HEK293 (cell line): Measurements from ENCODE around the gene KCNK6.
A peak's percentile ranks its signal among the peaks of the same experiment; 100 is the strongest.

Source experiments
- CTCF ChIA-PET: fragments of 350-600 bp; formaldehyde crosslinking; extraction: SDS; loops from one replicate; lab custom pipeline; 2021; ENCODE audit warnings: antibody characterized with exemption; lab: Yijun Ruan, JAX
- POLR2A ChIA-PET: fragments of 300-600 bp; formaldehyde crosslinking; extraction: SDS; loops from one replicate; lab custom pipeline; 2020; ENCODE audit warnings: antibody characterized with exemption, inconsistent platforms; lab: Yijun Ruan, JAX
- H3K27ac ChIP-seq: fragments of 200-500 bp; sonication (Bioruptor generic); 2 replicates; pipeline ENCODE4 v1.5.1; 2014; ENCODE audit warnings: low read depth, low read length, control low read depth, inconsistent platforms; ENCODE audit errors: extremely low read depth
- H3K36me3 ChIP-seq, 2 experiments: fragments of 200-500 bp in 1 of 2; sonication (Bioruptor generic) in 1 of 2; 1 replicate in 1 of 2; 2 replicates in 1 of 2; pipeline ENCODE4 v1.5.1; 2014 to 2017; ENCODE audit warnings: inconsistent platforms in 2 of 2, low read length in 2 of 2; ENCODE audit not compliant: control insufficient read depth in 2 of 2, insufficient read depth in 1 of 2
- H3K4me1 ChIP-seq: fragments of 200-500 bp; sonication (Bioruptor generic); 2 replicates; pipeline ENCODE4 v1.5.1; 2014; ENCODE audit warnings: mild to moderate bottlenecking, low read length, inconsistent platforms; ENCODE audit not compliant: control insufficient read depth, insufficient read depth
- H3K4me3 ChIP-seq: 2 replicates; pipeline ENCODE4 v1.5.1; 2011; ENCODE audit warnings: low read depth, mild to moderate bottlenecking, control low read depth, low read length, moderate library complexity
- H3K9me3 ChIP-seq: fragments of 200-500 bp; sonication (Bioruptor generic); 2 replicates; pipeline ENCODE4 v1.5.1; 2014; ENCODE audit warnings: low read depth, low read length, inconsistent platforms; ENCODE audit not compliant: control insufficient read depth, insufficient read depth
- FEZF1 ChIP-seq: fragments of 450-650 bp; formaldehyde crosslinking; IDR thresholded peaks from 2 replicates; pipeline ENCODE4 v1.5.1; 2016; ENCODE audit warnings: missing biosample characterization, missing genetic modification characterization
- HOXA7 ChIP-seq: sonication (generic); formaldehyde crosslinking; IDR thresholded peaks from 2 replicates; pipeline ENCODE4 v1.8.1; 2022; ENCODE audit warnings: missing genetic modification reagents, borderline replicate concordance
- KLF1 ChIP-seq: fragments of 450-650 bp; formaldehyde crosslinking; IDR thresholded peaks from 2 replicates; pipeline ENCODE4 v1.5.1; 2016; ENCODE audit warnings: missing biosample characterization, missing genetic modification characterization
- OVOL3 ChIP-seq: fragments of 450-650 bp; formaldehyde crosslinking; IDR thresholded peaks from 2 replicates; pipeline ENCODE4 v1.5.1; 2016; ENCODE audit warnings: missing biosample characterization, missing genetic modification characterization
- ZBTB17 ChIP-seq: fragments of 450-650 bp; formaldehyde crosslinking; IDR thresholded peaks from 2 replicates; pipeline ENCODE4 v1.5.1; 2016; ENCODE audit warnings: missing biosample characterization, missing genetic modification characterization
- ZNF121 ChIP-seq: fragments of 450-650 bp; formaldehyde crosslinking; IDR thresholded peaks from 2 replicates; pipeline ENCODE4 v1.5.1; 2016; ENCODE audit warnings: missing biosample characterization, missing genetic modification characterization
- ZNF311 ChIP-seq: fragments of 450-650 bp; formaldehyde crosslinking; IDR thresholded peaks from 2 replicates; pipeline ENCODE4 v1.5.1; 2017; ENCODE audit warnings: missing biosample characterization, missing genetic modification characterization, borderline replicate concordance
- ZNF350 ChIP-seq: fragments of 450-650 bp; formaldehyde crosslinking; IDR thresholded peaks from 2 replicates; pipeline ENCODE4 v1.5.0; 2017; ENCODE audit warnings: missing biosample characterization, mild to moderate bottlenecking, missing genetic modification characterization
- ZNF391 ChIP-seq: fragments of 450-650 bp; formaldehyde crosslinking; IDR thresholded peaks from 2 replicates; pipeline ENCODE4 v1.5.1; 2016; ENCODE audit warnings: low read depth, missing biosample characterization, missing genetic modification characterization, borderline replicate concordance
- ZNF433 ChIP-seq: fragments of 450-650 bp; formaldehyde crosslinking; IDR thresholded peaks from 2 replicates; pipeline ENCODE4 v1.5.1; 2016; ENCODE audit warnings: missing biosample characterization, missing genetic modification characterization, low read depth
- ZNF544 ChIP-seq: fragments of 450-650 bp; formaldehyde crosslinking; IDR thresholded peaks from 2 replicates; pipeline ENCODE4 v1.5.0; 2017; ENCODE audit warnings: missing biosample characterization, missing genetic modification characterization
- ZNF561 ChIP-seq: fragments of 450-650 bp; IDR thresholded peaks from 2 replicates; pipeline ENCODE4 v1.5.1; 2018; ENCODE audit warnings: missing biosample characterization, missing genetic modification characterization, borderline replicate concordance
- ZNF626 ChIP-seq: fragments of 450-650 bp; sonication (Bioruptor Pico); formaldehyde crosslinking; IDR thresholded peaks from 2 replicates; pipeline ENCODE4 v1.5.1; 2018; ENCODE audit warnings: missing biosample characterization, missing genetic modification characterization, inconsistent platforms
- ZNF664 ChIP-seq: fragments of 450-650 bp; formaldehyde crosslinking; IDR thresholded peaks from 2 replicates; pipeline ENCODE4 v1.5.1; 2016; ENCODE audit warnings: missing biosample characterization, missing genetic modification characterization
- ZXDB ChIP-seq: fragments of 450-650 bp; formaldehyde crosslinking; IDR thresholded peaks from 2 replicates; pipeline ENCODE4 v1.5.1; 2016; ENCODE audit warnings: missing biosample characterization, missing genetic modification characterization
- TF ChIP-seq, protein P1 (sequence below): fragments of 450-650 bp; formaldehyde crosslinking; IDR thresholded peaks from 2 replicates; pipeline ENCODE4 v1.5.1; 2016; ENCODE audit warnings: missing biosample characterization, missing genetic modification characterization
- TF ChIP-seq, protein P2 (sequence below): fragments of 450-650 bp; formaldehyde crosslinking; IDR thresholded peaks from 2 replicates; pipeline ENCODE4 v1.5.1; 2016; ENCODE audit warnings: missing biosample characterization, missing genetic modification characterization
- TF ChIP-seq, protein P3 (sequence below): fragments of 450-650 bp; formaldehyde crosslinking; IDR thresholded peaks from 2 replicates; pipeline ENCODE4 v1.5.1; 2017; ENCODE audit warnings: missing biosample characterization, missing genetic modification characterization
- TF ChIP-seq, protein P4 (sequence below): fragments of 450-650 bp; formaldehyde crosslinking; IDR thresholded peaks from 2 replicates; pipeline ENCODE4 v1.5.1; 2017; ENCODE audit warnings: missing biosample characterization, mild to moderate bottlenecking, missing genetic modification characterization, moderate library complexity

The KCNK6 gene

DNA sequence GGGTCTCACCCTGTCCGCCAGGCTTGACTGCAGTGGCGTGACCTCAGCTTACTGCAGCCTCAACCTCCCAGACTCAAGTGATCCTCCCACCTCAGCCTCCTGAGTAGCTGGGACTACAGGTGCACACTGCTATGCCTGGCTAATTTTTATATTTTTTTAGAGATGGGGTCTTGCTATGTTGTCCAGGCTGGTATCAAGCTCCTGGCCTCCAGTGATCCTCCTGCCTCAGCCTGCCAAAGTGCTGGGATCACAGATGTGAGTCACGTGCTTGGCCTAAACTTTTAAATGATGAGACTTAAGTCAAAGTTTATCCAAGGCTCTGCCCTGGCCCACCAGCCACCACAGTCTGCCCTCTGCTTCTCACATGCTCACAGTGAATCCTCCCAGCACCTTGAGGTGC is 13.4 kb upstream of the KCNK6 start:
- POLR2A ChIA-PET, result no interaction called here
- TF ChIP-seq FEZF1 (no peak), ZNF121 (tag by site-specific recombination) (peak; percentile 98), ZNF664 (tag by site-specific recombination) (no peak), HOXA7 (CRISPR knock-in tag) (no peak), OVOL3 (no peak), KLF1 (tag by site-specific recombination) (no peak)
- TF ChIP-seq, protein P1, sequence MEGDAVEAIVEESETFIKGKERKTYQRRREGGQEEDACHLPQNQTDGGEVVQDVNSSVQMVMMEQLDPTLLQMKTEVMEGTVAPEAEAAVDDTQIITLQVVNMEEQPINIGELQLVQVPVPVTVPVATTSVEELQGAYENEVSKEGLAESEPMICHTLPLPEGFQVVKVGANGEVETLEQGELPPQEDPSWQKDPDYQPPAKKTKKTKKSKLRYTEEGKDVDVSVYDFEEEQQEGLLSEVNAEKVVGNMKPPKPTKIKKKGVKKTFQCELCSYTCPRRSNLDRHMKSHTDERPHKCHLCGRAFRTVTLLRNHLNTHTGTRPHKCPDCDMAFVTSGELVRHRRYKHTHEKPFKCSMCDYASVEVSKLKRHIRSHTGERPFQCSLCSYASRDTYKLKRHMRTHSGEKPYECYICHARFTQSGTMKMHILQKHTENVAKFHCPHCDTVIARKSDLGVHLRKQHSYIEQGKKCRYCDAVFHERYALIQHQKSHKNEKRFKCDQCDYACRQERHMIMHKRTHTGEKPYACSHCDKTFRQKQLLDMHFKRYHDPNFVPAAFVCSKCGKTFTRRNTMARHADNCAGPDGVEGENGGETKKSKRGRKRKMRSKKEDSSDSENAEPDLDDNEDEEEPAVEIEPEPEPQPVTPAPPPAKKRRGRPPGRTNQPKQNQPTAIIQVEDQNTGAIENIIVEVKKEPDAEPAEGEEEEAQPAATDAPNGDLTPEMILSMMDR (tag by site-specific recombination), result no peak
- TF ChIP-seq, all 188 proteins: peak for 1
- H3K4me3 ChIP-seq, result no peak overlapping the region
- no peak overlapping the region for H3K27ac ChIP-seq
- CTCF ChIA-PET, result no interaction called here
- no peaks in the 10 kb centered on the region for H3K9me3 ChIP-seq
- H3K36me3 ChIP-seq, result peaks cover 13 to 20% of the 10 kb centered on the region in 2 experiments; a peak in 2 of 3 replicates
- H3K4me1 ChIP-seq, result peaks cover 11% of the 10 kb centered on the region

DNA sequence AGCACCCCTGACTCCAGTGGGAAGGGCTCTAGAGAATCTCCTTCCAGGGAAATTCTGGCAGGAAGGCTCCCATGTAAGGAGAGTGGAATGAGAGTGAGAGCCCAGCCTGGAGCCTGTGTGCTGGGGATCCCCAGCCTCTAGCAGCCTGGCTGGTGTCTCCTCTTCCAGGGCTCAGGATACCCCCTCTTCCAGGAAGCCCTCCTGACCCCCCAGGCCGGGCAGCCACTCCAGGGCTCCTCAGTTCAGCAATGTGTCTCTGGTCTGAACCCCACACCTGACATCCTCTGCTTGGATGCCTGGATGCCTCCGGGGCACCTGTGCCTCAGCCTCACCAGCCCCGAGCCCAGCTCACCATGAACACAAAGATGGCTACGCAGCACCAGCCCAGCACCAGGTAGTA is 12.6 kb upstream of the KCNK6 start:
- no peak for TF ChIP-seq ZXDB (tag by site-specific recombination)
- TF ChIP-seq ZNF350 (tag by site-specific recombination), result no peak
- no peak for TF ChIP-seq ZBTB17 (tag by site-specific recombination)
- TF ChIP-seq, protein P2, sequence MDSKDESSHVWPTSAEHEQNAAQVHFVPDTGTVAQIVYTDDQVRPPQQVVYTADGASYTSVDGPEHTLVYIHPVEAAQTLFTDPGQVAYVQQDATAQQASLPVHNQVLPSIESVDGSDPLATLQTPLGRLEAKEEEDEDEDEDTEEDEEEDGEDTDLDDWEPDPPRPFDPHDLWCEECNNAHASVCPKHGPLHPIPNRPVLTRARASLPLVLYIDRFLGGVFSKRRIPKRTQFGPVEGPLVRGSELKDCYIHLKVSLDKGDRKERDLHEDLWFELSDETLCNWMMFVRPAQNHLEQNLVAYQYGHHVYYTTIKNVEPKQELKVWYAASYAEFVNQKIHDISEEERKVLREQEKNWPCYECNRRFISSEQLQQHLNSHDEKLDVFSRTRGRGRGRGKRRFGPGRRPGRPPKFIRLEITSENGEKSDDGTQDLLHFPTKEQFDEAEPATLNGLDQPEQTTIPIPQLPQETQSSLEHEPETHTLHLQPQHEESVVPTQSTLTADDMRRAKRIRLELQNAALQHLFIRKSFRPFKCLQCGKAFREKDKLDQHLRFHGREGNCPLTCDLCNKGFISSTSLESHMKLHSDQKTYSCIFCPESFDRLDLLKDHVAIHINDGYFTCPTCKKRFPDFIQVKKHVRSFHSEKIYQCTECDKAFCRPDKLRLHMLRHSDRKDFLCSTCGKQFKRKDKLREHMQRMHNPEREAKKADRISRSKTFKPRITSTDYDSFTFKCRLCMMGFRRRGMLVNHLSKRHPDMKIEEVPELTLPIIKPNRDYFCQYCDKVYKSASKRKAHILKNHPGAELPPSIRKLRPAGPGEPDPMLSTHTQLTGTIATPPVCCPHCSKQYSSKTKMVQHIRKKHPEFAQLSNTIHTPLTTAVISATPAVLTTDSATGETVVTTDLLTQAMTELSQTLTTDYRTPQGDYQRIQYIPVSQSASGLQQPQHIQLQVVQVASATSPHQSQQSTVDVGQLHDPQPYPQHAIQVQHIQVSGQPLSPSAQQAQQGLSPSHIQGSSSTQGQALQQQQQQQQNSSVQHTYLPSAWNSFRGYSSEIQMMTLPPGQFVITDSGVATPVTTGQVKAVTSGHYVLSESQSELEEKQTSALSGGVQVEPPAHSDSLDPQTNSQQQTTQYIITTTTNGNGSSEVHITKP (tag by site-specific recombination), result no peak
- TF ChIP-seq, protein P3, sequence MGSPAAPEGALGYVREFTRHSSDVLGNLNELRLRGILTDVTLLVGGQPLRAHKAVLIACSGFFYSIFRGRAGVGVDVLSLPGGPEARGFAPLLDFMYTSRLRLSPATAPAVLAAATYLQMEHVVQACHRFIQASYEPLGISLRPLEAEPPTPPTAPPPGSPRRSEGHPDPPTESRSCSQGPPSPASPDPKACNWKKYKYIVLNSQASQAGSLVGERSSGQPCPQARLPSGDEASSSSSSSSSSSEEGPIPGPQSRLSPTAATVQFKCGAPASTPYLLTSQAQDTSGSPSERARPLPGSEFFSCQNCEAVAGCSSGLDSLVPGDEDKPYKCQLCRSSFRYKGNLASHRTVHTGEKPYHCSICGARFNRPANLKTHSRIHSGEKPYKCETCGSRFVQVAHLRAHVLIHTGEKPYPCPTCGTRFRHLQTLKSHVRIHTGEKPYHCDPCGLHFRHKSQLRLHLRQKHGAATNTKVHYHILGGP (tag by site-specific recombination), result no peak
- no peak for TF ChIP-seq ZNF626 (tag by site-specific recombination)
- TF ChIP-seq ZNF311 (tag by site-specific recombination), result no peak
- TF ChIP-seq ZNF544, result no peak
- TF ChIP-seq ZNF561 (tag by site-specific recombination), result no peak
- ChIA-PET POLR2A (no interaction called here), CTCF (interaction anchor here (0.5 kb wide), 1 partner anchor 1937 kb away, joined by 3 read pairs; no protein-coding TSS in a partner anchor)
- no peak overlapping the region for H3K4me3 ChIP-seq
- H3K36me3 ChIP-seq, result peaks cover 13 to 20% of the 10 kb centered on the region in 2 experiments; a peak in 2 of 3 replicates
- peaks cover 11% of the 10 kb centered on the region for H3K4me1 ChIP-seq
- H3K9me3 ChIP-seq, result no peaks in the 10 kb centered on the region
- H3K27ac ChIP-seq, result no peak overlapping the region

DNA sequence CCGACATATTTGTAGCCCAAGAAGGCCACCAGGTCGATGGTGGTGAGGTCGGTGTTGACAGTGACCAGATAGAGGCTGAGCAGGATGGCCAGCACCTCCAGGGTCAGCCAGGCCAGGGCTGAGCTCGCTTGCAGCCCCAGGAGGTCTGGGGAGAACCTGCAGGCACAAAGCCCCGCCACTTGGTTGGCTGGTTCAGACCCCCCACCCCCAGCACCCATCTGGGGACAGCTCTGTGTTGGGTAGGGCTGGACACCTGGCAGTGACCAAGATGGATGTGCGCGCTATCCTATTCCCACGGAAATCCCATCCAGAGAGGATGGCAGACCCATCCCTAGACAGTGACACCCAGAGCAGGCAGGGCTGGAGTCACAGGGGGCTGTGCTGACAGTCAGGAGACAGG is 12.0 kb upstream of the KCNK6 start:
- Histone ChIP-seq H3K4me3 (no peak overlapping the region), H3K36me3 (peaks cover 13 to 20% of the 10 kb centered on the region in 2 experiments; a peak in 2 of 3 replicates), H3K27ac (no peak overlapping the region), H3K9me3 (no peaks in the 10 kb centered on the region), H3K4me1 (peaks cover 11% of the 10 kb centered on the region)
- ChIA-PET POLR2A (interaction anchor here (0.6 kb wide), 1 partner anchor 52 kb away, joined by 8 read pairs; no protein-coding TSS in a partner anchor), CTCF (interaction anchor here (0.5 kb wide), 1 partner anchor 1936 kb away, joined by 3 read pairs; no protein-coding TSS in a partner anchor)
- TF ChIP-seq KLF1 (tag by site-specific recombination) (no peak), ZNF433 (tag by site-specific recombination) (no peak), ZNF391 (tag by site-specific recombination) (no peak)
- TF ChIP-seq, protein P4, sequence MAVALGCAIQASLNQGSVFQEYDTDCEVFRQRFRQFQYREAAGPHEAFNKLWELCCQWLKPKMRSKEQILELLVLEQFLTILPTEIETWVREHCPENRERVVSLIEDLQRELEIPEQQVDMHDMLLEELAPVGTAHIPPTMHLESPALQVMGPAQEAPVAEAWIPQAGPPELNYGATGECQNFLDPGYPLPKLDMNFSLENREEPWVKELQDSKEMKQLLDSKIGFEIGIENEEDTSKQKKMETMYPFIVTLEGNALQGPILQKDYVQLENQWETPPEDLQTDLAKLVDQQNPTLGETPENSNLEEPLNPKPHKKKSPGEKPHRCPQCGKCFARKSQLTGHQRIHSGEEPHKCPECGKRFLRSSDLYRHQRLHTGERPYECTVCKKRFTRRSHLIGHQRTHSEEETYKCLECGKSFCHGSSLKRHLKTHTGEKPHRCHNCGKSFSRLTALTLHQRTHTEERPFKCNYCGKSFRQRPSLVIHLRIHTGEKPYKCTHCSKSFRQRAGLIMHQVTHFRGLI (tag by site-specific recombination), result peak; percentile 85
